ENCODE measurements around the gene GALNTL6.

Gene GALNTL6

DNA sequence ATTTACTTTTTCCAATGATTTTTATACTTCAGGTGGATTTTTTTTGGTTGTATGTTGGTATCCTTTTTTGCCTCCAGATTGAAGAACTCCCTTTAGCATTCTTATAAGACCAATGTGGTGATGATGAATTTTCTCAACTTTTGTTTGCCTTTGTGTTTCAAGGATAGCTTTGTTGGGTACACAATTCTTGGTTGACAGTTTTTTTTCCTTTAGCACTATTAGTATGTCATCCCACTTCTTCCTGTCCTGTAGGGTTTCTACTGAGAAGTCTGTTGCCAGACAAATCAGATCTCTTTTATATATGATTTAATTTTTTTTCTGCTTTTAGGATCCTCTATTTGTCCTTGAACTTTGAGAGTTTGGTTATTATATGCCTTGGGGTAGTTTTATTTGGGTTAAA, 892.4 kb downstream of the GALNTL6 start:
- no peak overlapping the region for H3K4me3 ChIP-seq (ENCODE audit: control insufficient read depth, low read depth, low read length)
- no peak for DNase-seq (ENCODE audit: low read depth)

GRCh38 chr4:172706000-172706399, 892.8 kb downstream of the GALNTL6 start:
- H3K4me3 ChIP-seq (ENCODE audit: control insufficient read depth, low read depth, low read length) = no peak overlapping the region
- no peak for DNase-seq (ENCODE audit: low read depth)
- no peak for TF ChIP-seq CTCF (IDR thresholded peaks at IDR 0.05; ENCODE audit: control insufficient read depth, insufficient read depth, low read depth, low read length, missing control alignments)

More for the DNA sequence above, 892.4 kb downstream of the GALNTL6 start:
- TF ChIP-seq CTCF (IDR thresholded peaks at IDR 0.05; ENCODE audit: control insufficient read depth, insufficient read depth, low read depth, low read length, missing control alignments) = no peak

DNA sequence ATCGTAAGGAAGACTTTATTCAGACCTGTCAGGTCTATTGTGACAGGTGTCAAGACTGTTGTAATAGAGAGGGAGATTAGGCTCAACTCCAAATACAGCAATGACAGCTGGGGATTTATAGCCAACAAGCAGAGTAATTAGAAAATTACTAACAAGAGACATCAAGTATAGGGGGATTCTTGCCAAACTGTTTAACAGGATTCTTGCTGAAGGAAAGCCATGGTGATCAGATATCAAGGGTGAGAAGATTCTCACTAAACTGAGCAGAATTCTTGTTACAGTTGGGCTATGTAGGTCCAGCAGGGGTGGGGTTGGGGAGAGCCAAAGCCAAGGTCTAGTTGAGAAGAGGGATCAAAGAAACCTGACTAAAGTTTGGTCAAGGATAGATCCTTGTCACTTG, 894.4 kb downstream of the GALNTL6 start:
- no peak for DNase-seq (ENCODE audit: low read depth)
- no peak for TF ChIP-seq CTCF (IDR thresholded peaks at IDR 0.05; ENCODE audit: control insufficient read depth, insufficient read depth, low read depth, low read length, missing control alignments)
- no peak overlapping the region for H3K4me3 ChIP-seq (ENCODE audit: control insufficient read depth, low read depth, low read length)

DNA sequence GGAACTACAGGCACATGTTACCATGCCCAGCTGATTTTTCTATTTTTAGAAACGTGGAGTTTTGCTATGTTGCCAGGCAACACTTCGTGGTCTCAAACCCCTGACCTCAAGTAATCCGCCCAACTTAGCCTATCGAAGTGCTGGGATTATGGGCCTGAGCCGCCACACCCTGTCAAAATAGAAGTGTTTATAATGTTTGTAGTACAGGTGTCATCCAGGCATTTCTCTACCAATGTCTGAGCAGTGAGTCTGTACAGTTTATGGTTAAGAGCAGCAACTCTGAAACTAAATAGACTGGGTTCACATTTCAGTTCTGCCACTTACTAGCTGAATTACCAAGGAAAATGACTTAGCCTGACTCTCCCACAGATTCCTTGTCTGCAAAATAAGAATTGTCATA, 895.0 kb downstream of the GALNTL6 start:
- no peak for DNase-seq (ENCODE audit: low read depth)
- no peak overlapping the region for H3K4me3 ChIP-seq (ENCODE audit: control insufficient read depth, low read depth, low read length)
- no peak for TF ChIP-seq CTCF (IDR thresholded peaks at IDR 0.05; ENCODE audit: control insufficient read depth, insufficient read depth, low read depth, low read length, missing control alignments)

DNA sequence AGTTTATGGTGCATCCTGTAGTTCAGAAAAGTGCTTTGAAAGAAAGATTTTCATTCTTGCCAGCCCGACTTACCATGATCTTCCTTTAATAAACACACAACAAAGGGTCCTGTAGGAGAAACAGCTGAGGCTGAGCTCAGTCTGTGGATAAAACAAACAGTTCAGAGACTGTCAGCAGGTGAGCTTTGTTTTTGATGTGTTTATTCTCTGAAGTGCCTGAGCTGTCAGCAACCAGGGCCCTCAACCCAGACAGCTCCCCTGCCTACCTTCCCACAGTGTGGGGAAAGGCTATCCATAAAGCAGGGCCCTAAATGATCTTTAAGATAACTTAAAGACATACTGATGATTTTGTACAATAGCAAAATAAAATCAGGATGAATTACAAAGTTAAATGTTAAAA, 896.2 kb downstream of the GALNTL6 start:
- no peak for TF ChIP-seq CTCF (IDR thresholded peaks at IDR 0.05; ENCODE audit: control insufficient read depth, insufficient read depth, low read depth, low read length, missing control alignments)
- no peak for DNase-seq (ENCODE audit: low read depth)
- no peak overlapping the region for H3K4me3 ChIP-seq (ENCODE audit: control insufficient read depth, low read depth, low read length)

DNA sequence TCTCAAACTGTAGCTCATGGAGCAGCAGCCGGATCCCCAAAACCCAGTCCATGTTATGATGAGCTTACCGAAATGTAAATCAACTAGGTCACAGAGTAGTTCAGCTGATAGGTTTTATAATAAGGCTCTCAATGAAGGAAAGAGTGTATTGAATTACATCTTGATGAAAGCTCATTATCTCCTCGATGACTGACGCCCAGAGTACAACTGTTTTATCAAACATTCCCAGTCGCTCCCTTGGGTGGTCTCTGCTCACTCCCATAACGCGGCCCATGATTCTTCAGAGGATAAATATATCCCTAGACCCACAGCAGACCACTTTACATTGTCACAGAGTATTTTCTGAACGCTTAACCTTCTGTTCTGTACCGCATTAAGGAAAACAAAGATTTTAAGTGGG, 903.1 kb downstream of the GALNTL6 start:
- no peak for TF ChIP-seq CTCF (IDR thresholded peaks at IDR 0.05; ENCODE audit: control insufficient read depth, insufficient read depth, low read depth, low read length, missing control alignments)

DNA sequence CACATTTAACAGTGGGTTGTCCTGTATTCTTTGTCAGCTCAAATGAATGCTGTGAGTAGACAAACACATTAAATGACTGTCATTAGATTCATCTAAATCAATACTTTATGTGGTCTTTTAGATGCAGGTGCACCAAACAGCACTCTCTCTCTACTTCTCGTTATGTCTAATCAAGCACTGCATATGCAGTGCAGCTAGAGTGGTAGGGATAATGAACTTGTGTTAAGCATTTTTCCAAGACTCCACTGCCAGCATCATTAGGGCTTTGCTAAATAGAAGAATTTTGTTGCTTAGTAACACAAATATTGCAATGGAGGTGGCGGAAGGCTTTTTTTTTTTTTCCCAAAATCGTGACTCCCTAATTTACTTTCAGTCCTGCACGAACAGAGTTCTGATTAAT, 908.5 kb downstream of the GALNTL6 start:
- TF ChIP-seq CTCF (IDR thresholded peaks at IDR 0.05; ENCODE audit: control insufficient read depth, insufficient read depth, low read depth, low read length, missing control alignments) = no peak
- no peak for DNase-seq (ENCODE audit: low read depth)
- H3K4me3 ChIP-seq (ENCODE audit: control insufficient read depth, low read depth, low read length) = no peak overlapping the region

More for the DNA sequence above, 903.1 kb downstream of the GALNTL6 start:
- H3K4me3 ChIP-seq (ENCODE audit: control insufficient read depth, low read depth, low read length) = no peak overlapping the region
- DNase-seq (ENCODE audit: low read depth) = no peak
